ENCODE measurements around the gene RECQL5. TPM values are rescaled to one million over a fixed set of nuclear protein-coding genes. Genes with fewer than 3 reads are reported as not detected.

The RECQL5 gene
- total RNA-seq, 6 experiments from 2014 or later: 18.7 to 22.6 (median 21.2) TPM

DNA sequence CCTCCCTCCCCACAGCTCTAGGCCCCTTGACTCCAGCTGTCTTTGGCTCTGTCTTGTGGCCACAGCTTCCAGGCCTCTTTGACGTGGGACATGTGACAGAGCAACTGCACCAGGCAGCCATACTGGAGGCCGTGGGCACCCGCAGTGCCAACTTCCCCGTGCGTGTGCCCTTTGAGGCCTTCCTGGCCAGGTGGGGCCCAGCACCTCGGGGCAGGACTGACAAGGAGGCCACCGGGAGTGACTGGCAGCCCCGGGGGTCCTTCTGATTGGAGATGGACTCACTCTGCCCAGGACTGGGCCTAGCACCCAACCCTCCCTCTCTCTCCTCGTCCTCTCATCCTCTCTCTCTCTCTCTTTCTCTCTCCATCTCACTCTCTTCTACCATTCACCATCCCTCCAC lies 63.8 kb downstream of the RECQL5 start:
- Mint-ChIP-seq H3K4me3 (no peak overlapping the region), H3K9me3 (no peaks in the 10 kb centered on the region), H3K27ac (no peak overlapping the region), H3K36me3 (ENCODE audit: low read depth) (no peaks in the 10 kb centered on the region), H3K27me3 (ENCODE audit: insufficient read depth) (peaks cover 13% of the 10 kb centered on the region), H3K4me1 (ENCODE audit: low read depth) (no peaks in the 10 kb centered on the region; the same call in 1 of the 2 replicates)
- TF ChIP-seq, protein P1, sequence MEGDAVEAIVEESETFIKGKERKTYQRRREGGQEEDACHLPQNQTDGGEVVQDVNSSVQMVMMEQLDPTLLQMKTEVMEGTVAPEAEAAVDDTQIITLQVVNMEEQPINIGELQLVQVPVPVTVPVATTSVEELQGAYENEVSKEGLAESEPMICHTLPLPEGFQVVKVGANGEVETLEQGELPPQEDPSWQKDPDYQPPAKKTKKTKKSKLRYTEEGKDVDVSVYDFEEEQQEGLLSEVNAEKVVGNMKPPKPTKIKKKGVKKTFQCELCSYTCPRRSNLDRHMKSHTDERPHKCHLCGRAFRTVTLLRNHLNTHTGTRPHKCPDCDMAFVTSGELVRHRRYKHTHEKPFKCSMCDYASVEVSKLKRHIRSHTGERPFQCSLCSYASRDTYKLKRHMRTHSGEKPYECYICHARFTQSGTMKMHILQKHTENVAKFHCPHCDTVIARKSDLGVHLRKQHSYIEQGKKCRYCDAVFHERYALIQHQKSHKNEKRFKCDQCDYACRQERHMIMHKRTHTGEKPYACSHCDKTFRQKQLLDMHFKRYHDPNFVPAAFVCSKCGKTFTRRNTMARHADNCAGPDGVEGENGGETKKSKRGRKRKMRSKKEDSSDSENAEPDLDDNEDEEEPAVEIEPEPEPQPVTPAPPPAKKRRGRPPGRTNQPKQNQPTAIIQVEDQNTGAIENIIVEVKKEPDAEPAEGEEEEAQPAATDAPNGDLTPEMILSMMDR (IDR thresholded peaks at IDR 0.05): no peak
- no peak for DNase-seq

DNA sequence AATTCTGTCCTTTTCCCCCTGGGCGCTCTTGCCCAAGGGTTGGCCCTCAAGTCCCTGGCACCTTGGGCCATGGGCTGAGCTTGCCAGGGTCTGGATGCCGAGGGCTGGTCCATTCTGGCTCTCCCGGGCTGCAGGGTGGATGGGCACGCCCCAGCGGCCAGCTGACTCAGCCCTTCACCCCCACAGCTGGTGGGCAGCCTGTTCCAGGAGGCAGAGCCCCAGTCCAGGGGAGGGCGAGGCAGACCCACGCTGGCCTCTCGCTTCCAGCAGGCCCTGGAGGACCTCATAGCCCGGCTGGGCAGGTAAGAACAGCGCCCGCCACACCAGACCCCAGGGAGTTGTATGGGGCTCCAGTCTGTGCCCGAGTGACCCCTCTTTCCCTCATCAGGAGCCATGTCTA lies 64.3 kb downstream of the RECQL5 start:
- Mint-ChIP-seq H3K27me3 (ENCODE audit: insufficient read depth) (peaks cover 17% of the 10 kb centered on the region), H3K9me3 (no peaks in the 10 kb centered on the region), H3K36me3 (ENCODE audit: low read depth) (no peaks in the 10 kb centered on the region)

DNA sequence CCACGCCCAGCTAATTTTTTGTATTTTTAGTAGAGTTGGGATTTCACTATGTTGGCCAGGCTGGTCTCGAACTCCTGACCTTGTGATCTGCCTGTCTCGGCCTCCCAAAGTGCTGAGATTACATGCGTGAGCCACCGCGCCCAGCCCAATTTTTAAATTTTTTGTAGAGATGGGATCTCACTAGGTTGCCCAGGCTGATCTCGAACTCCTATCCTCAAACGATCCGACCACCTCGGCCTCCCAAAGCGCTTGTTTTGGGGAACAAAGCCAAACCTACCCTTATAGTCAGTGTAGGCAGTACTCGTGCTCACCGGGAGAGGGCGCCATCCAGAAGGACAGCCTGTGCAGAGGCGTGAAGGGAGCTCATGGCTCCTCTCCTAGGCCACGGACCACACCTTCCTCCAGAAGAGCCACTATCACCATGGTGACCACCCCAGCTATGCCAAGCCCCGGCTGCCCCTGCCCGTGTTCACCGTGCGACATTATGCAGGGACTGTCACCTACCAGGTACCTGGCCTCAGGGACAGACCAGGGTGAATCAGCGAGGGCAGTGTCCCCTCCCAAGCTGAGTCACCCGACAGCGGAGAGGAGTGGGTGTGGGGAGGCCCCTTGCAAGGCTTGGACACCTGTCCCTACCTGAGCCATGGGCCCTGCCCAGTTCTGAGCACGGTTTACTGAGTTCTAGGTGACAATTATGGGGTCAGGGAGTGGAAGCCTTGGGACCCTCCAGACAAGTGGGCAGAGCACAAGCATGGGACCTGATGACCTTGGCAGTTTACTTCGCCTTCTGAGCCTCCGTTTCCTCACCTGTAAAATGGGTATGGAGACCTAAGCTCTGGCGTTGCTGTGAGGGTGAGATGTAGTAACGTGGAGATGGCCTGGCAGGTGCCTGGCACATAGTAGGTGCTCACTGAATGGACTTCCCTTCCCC lies 65.6 kb downstream of the RECQL5 start:
- no peaks in the 10 kb centered on the region for H3K36me3 Mint-ChIP-seq (ENCODE audit: low read depth)
- H3K4me3 Mint-ChIP-seq: no peak overlapping the region
- peaks cover 21% of the 10 kb centered on the region for H3K27me3 Mint-ChIP-seq (ENCODE audit: insufficient read depth)
- DNase-seq: peak; percentile 14
- H3K4me1 Mint-ChIP-seq (ENCODE audit: low read depth): no peaks in the 10 kb centered on the region; the same call in 1 of the 2 replicates
- H3K27ac Mint-ChIP-seq: no peak overlapping the region
- TF ChIP-seq, protein P1 (IDR thresholded peaks at IDR 0.05): peak; percentile 80
- no peaks in the 10 kb centered on the region for H3K9me3 Mint-ChIP-seq

More for the DNA sequence above, 64.3 kb downstream of the RECQL5 start:
- H3K4me1 Mint-ChIP-seq (ENCODE audit: low read depth): no peaks in the 10 kb centered on the region; the same call in 1 of the 2 replicates
- H3K27ac Mint-ChIP-seq: no peak overlapping the region
- DNase-seq: no peak
- TF ChIP-seq, protein P1 (IDR thresholded peaks at IDR 0.05): no peak
- H3K4me3 Mint-ChIP-seq: no peak overlapping the region

DNA sequence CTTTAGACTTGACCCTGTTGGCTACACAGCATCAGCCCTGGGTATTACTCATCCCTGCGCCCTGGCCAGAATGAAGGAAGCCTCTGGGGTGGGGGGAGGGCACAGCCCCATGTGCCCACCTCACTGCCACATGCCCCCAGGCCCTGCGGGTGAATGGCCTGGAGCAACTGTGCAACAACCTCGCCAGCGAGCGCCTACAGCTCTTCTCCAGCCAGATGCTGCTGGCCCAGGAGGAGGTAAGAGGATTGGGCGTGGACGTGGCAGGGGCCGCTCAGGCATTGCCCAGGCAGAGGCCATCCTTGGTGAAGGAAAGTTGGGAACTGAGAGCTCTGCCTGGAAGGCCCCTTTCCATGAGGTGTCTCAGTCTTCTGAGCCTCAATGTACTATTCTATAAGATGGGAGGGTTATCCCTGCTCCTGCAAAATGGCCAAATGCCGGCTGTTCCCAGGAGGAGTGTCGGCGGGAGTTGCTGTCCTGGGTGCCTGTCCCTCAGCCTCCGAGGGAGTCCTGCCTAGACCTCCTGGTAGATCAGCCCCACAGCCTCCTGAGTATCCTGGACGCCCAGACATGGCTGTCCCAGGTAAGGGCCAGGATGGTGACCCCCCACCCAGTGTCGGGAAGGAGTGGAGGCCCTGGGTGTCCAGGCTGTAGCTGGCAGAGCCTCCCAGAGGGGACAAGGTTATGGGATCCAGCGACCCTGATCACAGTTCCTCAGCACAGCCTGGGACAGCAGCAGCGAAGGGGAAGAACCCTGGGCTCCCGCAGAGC lies 70.5 kb downstream of the RECQL5 start:
- Mint-ChIP-seq H3K4me3 (no peak overlapping the region), H3K9me3 (no peaks in the 10 kb centered on the region), H3K27me3 (ENCODE audit: insufficient read depth) (peaks cover 19% of the 10 kb centered on the region), H3K27ac (no peak overlapping the region), H3K36me3 (ENCODE audit: low read depth) (no peaks in the 10 kb centered on the region), H3K4me1 (ENCODE audit: low read depth) (no peaks in the 10 kb centered on the region)
- TF ChIP-seq, protein P1 (IDR thresholded peaks at IDR 0.05): no peak
- no peak for DNase-seq

DNA sequence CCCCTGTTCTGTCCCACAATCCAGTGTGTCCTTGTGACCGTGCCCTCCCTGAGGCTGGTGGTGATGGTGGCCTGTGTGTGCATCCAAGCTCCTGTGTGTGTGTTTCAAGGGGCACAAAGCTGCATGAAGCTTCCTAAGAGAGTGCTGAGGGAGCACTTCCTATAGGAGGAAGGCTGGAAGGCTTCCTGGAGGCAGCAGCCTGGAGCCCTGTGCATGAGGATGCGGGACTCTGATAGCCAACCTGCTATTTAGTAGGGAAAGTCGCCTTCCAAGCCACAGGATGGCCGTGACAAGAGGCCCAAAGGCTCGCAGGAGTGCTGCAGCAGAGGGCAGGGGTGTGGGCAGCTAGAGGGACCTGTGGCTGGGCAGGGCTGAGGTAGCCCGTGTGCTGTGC lies 71.0 kb downstream of the RECQL5 start:
- no peak for DNase-seq
- Mint-ChIP-seq H3K4me1 (ENCODE audit: low read depth) (no peaks in the 10 kb centered on the region), H3K27me3 (ENCODE audit: insufficient read depth) (peaks cover 18% of the 10 kb centered on the region), H3K9me3 (no peaks in the 10 kb centered on the region), H3K27ac (no peak overlapping the region), H3K4me3 (no peak overlapping the region), H3K36me3 (ENCODE audit: low read depth) (no peaks in the 10 kb centered on the region)
- TF ChIP-seq, protein P1 (IDR thresholded peaks at IDR 0.05): no peak

All from HFFc6 (cell line).